ENCODE measurements around the gene RPLP1. TPM values are rescaled to one million over a fixed set of nuclear protein-coding genes. Genes with fewer than 3 reads are reported as not detected.

RPLP1 gene
- total and polyA plus RNA-seq, 9 of the 15 experiments (the other 6 are each of a cell fraction or from before 2014, with no cell fraction given), result 76.3 to 3,053 (median 847) TPM

GRCh38 chr15:69451951-69452691 is 497 bp upstream of the RPLP1 start (continued):
- peak in 1 of 2 experiments; percentile 54; a peak in 2 of 4 replicates for TF ChIP-seq BCLAF1 (IDR thresholded peaks at IDR 0.05; ENCODE audit: borderline replicate concordance in 1 of 2, control insufficient read depth in 1 of 2, low read depth in 2 of 2, low read length in 1 of 2)
- no peak for TF ChIP-seq SREBF2 (CRISPR knock-in tag; IDR thresholded peaks at IDR 0.05)
- TF ChIP-seq FOXK1 (CRISPR knock-in tag; IDR thresholded peaks at IDR 0.05; ENCODE audit: borderline replicate concordance), result 0 out of 2 replicates have a peak, but pooled peaks have one; percentile 45
- TF ChIP-seq ZNF41 (CRISPR knock-in tag; conservative IDR thresholded peaks at IDR 0.05), result no peak
- TF ChIP-seq PHF8 (IDR thresholded peaks at IDR 0.05; ENCODE audit: borderline replicate concordance, low read length), result peak; percentile 81; the same call in 1 of the 2 replicates
- TF ChIP-seq NFIX (CRISPR knock-in tag; IDR thresholded peaks at IDR 0.05; ENCODE audit: low read depth), result no peak
- TF ChIP-seq, protein P1, sequence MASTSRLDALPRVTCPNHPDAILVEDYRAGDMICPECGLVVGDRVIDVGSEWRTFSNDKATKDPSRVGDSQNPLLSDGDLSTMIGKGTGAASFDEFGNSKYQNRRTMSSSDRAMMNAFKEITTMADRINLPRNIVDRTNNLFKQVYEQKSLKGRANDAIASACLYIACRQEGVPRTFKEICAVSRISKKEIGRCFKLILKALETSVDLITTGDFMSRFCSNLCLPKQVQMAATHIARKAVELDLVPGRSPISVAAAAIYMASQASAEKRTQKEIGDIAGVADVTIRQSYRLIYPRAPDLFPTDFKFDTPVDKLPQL (IDR thresholded peaks at IDR 0.05; ENCODE audit: extremely low read depth, insufficient read length), result no peak
- TF ChIP-seq MAZ (CRISPR knock-in tag; conservative IDR thresholded peaks at IDR 0.05 in 1 of 2, IDR thresholded peaks at IDR 0.05 in 1 of 2), result 0 out of 4 replicates have a peak, but pooled peaks of 1 of the 2 experiments have one; percentile 10
- no peak for TF ChIP-seq ZNF165 (CRISPR knock-in tag; IDR thresholded peaks at IDR 0.05; ENCODE audit: borderline replicate concordance)
- 0 out of 2 replicates have a peak, but pooled peaks have one; percentile 19 for TF ChIP-seq ZNF766 (CRISPR knock-in tag; conservative IDR thresholded peaks at IDR 0.05)
- TF ChIP-seq FOXP1 (CRISPR knock-in tag; IDR thresholded peaks at IDR 0.05), result 0 out of 2 replicates have a peak, but pooled peaks have one; percentile 54
- TF ChIP-seq HDGF (IDR thresholded peaks at IDR 0.05), result 0 out of 2 replicates have a peak, but pooled peaks have one; percentile 26
- no peak for TF ChIP-seq EHMT2 (IDR thresholded peaks at IDR 0.05)
- TF ChIP-seq FOXA3 (CRISPR knock-in tag; conservative IDR thresholded peaks at IDR 0.05 in 1 of 2, IDR thresholded peaks at IDR 0.05 in 1 of 2), result peak in 1 of 2 experiments; percentile 36; a peak in 1 of 4 replicates
- 0 out of 2 replicates have a peak, but pooled peaks have one; percentile 13 for TF ChIP-seq ATF7 (IDR thresholded peaks at IDR 0.05)
- TF ChIP-seq UBTF (IDR thresholded peaks at IDR 0.05; ENCODE audit: borderline replicate concordance in 1 of 2, low read depth in 2 of 2, low read length in 2 of 2), result no peak
- TF ChIP-seq, protein P2, sequence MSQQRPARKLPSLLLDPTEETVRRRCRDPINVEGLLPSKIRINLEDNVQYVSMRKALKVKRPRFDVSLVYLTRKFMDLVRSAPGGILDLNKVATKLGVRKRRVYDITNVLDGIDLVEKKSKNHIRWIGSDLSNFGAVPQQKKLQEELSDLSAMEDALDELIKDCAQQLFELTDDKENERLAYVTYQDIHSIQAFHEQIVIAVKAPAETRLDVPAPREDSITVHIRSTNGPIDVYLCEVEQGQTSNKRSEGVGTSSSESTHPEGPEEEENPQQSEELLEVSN (IDR thresholded peaks at IDR 0.05; ENCODE audit: borderline replicate concordance in 1 of 2, extremely low read depth in 1 of 2, insufficient read depth in 1 of 2, insufficient read length in 1 of 2, low read depth in 1 of 2, low read length in 1 of 2, poor library complexity in 1 of 2, severe bottlenecking in 1 of 2), result peak in 1 of 2 experiments; percentile 31
- 0 out of 2 replicates have a peak, but pooled peaks have one; percentile 67 for TF ChIP-seq ZC3H4 (CRISPR knock-in tag; IDR thresholded peaks at IDR 0.05; ENCODE audit: borderline replicate concordance)

Data from K562 (cell line).